ENCODE measurements around the gene TM4SF20. TPM values are rescaled to one million over a fixed set of nuclear protein-coding genes. Genes with fewer than 3 reads are reported as not detected.

Gene TM4SF20
- total and polyA plus RNA-seq, 8 donors, result 2.8 TPM; not detected in 7

GRCh38 chr2:227360351-227360750 lies 18.8 kb downstream of the TM4SF20 start:
- Histone ChIP-seq H3K27ac (no peak overlapping the region), H3K36me3 (peaks cover 22 to 63% (median 60%) of the 10 kb centered on the region in 4 donors), H3K27me3 (no peaks in the 10 kb centered on the region), H3K4me1 (no peaks in the 10 kb centered on the region), H3K9me3 (no peaks in the 10 kb centered on the region), H3K4me3 (no peak overlapping the region)
- WGBS, 5 donors, result 71 to 82% (median 81%) methylated on average over 5 of the region's 5 CpGs
- no peak for DNase-seq
- TF ChIP-seq EP300 (IDR thresholded peaks at IDR 0.05) (no peak), CTCF (IDR thresholded peaks at IDR 0.05) (no peak), POLR2A (IDR thresholded peaks at IDR 0.05) (no peak), POLR2AphosphoS5 (IDR thresholded peaks at IDR 0.05) (no peak)
- intact Hi-C loops (cut with DNase I; ENCODE audit: low total_unique reads), result no loop called here

DNA sequence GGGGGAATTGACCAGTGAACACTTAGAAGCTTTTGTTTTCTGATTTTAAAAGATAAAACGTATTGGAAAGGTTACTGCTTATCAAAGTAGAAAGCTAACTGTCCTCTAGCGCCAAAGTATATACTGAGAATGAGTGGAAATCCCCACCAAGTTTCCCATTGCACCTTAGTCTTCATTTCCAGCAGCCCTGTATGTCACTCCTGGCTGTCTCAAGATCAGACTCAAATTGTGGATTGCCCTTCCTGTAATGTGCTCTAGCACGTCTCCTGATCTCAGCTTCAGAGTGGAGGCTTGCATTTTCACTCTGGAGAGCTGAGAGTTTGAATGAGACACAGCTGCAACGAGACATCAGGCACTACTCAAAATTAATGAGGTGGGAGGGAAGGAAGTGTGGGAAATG lies 27.5 kb downstream of the TM4SF20 start:
- no peaks in the 10 kb centered on the region for H3K4me1 ChIP-seq
- no peaks in the 10 kb centered on the region for H3K9me3 ChIP-seq
- H3K36me3 ChIP-seq, result peaks cover 9 to 65% (median 61%) of the 10 kb centered on the region in 4 donors
- H3K4me3 ChIP-seq, result no peak overlapping the region
- DNase-seq, result no peak
- TF ChIP-seq CTCF (IDR thresholded peaks at IDR 0.05) (no peak), POLR2A (IDR thresholded peaks at IDR 0.05) (no peak), POLR2AphosphoS5 (IDR thresholded peaks at IDR 0.05) (no peak), EP300 (IDR thresholded peaks at IDR 0.05) (no peak)
- no peaks in the 10 kb centered on the region for H3K27me3 ChIP-seq
- WGBS, 5 donors, result 50 to 78% (median 63%) methylated on average over 4 of the region's 4 CpGs
- intact Hi-C loops (cut with DNase I; ENCODE audit: low total_unique reads), result no loop called here
- H3K27ac ChIP-seq, result no peak overlapping the region

DNA sequence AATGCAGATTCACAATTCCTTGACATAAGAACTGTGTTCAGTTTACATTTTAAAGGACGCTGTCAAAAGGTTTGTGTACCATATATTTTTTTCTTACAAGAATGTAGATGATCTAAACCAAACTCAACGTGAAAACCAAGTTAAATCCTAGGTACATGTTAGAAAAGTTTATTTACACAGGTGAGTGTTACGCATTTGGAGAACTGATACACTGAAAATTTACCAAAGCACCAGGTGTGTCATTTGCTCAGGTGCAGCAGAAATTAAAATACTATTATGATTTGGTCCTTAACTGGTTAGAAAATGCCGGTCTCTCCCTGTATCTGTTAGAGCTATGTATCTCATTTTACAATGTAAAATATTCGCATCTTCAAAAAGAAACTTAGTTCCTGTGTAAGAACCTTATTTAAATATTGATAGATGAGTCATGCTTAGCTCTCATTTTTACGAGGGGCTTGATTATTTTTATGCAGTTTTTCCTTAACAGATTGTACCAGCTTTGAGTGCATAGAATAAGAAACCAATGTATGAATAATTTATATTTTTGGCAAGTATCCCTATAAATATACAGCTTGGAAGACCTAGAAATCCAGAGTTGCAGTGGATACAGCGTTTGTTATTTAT lies 29.0 kb downstream of the TM4SF20 start:
- H3K4me3 ChIP-seq, result no peak overlapping the region
- no peak for DNase-seq
- TF ChIP-seq CTCF (IDR thresholded peaks at IDR 0.05), result no peak
- TF ChIP-seq POLR2AphosphoS5 (IDR thresholded peaks at IDR 0.05), result no peak
- no peak for TF ChIP-seq POLR2A (IDR thresholded peaks at IDR 0.05)
- TF ChIP-seq EP300 (IDR thresholded peaks at IDR 0.05), result no peak
- H3K9me3 ChIP-seq, result no peaks in the 10 kb centered on the region
- H3K4me1 ChIP-seq, result no peaks in the 10 kb centered on the region
- WGBS, 5 donors, result 69 to 83% (median 81%) methylated on average over 7 of the region's 7 CpGs
- intact Hi-C loops (cut with DNase I; ENCODE audit: low total_unique reads), result no loop called here
- no peak overlapping the region for H3K27ac ChIP-seq
- peaks cover 0 to 58% (median 50%) of the 10 kb centered on the region in 4 donors for H3K36me3 ChIP-seq
- H3K27me3 ChIP-seq, result no peaks in the 10 kb centered on the region

- WGBS, 5 donors, result 64 to 100% (median 98%) methylated on average over 2 of the region's 2 CpGs
- DNase-seq, result no peak
- TF ChIP-seq EP300 (IDR thresholded peaks at IDR 0.05) (no peak), POLR2A (IDR thresholded peaks at IDR 0.05) (no peak), POLR2AphosphoS5 (IDR thresholded peaks at IDR 0.05) (no peak), CTCF (IDR thresholded peaks at IDR 0.05) (no peak)
- no peaks in the 10 kb centered on the region for H3K9me3 ChIP-seq
- H3K4me3 ChIP-seq, result no peak overlapping the region
- H3K36me3 ChIP-seq, result peaks cover 0 to 63% (median 59%) of the 10 kb centered on the region in 4 donors
- H3K27me3 ChIP-seq, result no peaks in the 10 kb centered on the region
- H3K27ac ChIP-seq, result no peak overlapping the region
- intact Hi-C loops (cut with DNase I; ENCODE audit: low total_unique reads), result no loop called here
- no peaks in the 10 kb centered on the region for H3K4me1 ChIP-seq
These were observed 30.8 kb downstream of the TM4SF20 start for GRCh38 chr2:227348324-227348723.

All from stomach (tissue), 9 donors.